ENCODE results near the gene CLDN16. TPM values are rescaled to one million over a fixed set of nuclear protein-coding genes. Genes with fewer than 3 reads are reported as not detected.
A peak's percentile ranks its signal among the peaks of the same experiment; 100 is the strongest.

Gene CLDN16
- total RNA-seq, 2 donors from 2014 or later = not detected

GRCh38 chr3:190424478-190425439, 36.8 kb downstream of the CLDN16 start:
- Histone ChIP-seq H3K4me1 (ENCODE audit: control insufficient read depth in 1 of 2, low read depth in 2 of 2) (no peaks in the 10 kb centered on the region), H3K27ac (no peak overlapping the region), H3K9me3 (no peaks in the 10 kb centered on the region), H3K4me3 (peak overlapping the region; percentile 18), H3K27me3 (replicated peaks; ENCODE audit: insufficient read depth) (no peaks in the 10 kb centered on the region), H3K36me3 (no peaks in the 10 kb centered on the region)
- no peak for DNase-seq (ENCODE audit: low spot score)
- peak; percentile 57 for TF ChIP-seq CTCF (IDR thresholded peaks at IDR 0.05)
- no peak for ATAC-seq (ENCODE audit: insufficient number of reproducible peaks, low FRiP score, low read depth)

DNA sequence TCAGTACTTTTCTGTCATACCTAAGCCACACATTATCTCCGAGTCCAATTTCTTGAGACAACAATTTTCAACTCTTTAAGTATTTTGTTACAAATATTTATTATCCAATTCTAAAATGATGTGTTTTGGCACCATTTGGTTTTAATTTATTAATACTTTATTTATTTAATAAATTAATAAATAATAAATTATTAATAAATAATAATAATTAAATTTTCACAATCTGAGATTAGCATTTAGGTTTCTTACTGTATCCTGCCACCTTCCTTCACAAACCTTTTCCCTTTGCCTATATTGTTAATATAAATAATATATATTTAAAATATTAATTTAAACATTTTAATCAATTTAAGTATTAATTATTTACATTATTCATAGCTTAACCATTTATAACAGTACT, 37.9 kb downstream of the CLDN16 start:
- Histone ChIP-seq H3K27ac (no peak overlapping the region), H3K4me3 (no peak overlapping the region), H3K4me1 (ENCODE audit: control insufficient read depth in 1 of 2, low read depth in 2 of 2) (no peaks in the 10 kb centered on the region), H3K27me3 (replicated peaks; ENCODE audit: insufficient read depth) (no peaks in the 10 kb centered on the region), H3K36me3 (no peaks in the 10 kb centered on the region), H3K9me3 (no peaks in the 10 kb centered on the region)
- no peak for DNase-seq (ENCODE audit: low spot score)
- ATAC-seq (ENCODE audit: insufficient number of reproducible peaks, low FRiP score, low read depth) = no peak
- no peak for TF ChIP-seq CTCF (IDR thresholded peaks at IDR 0.05)

GRCh38 chr3:190426806-190427507, 39.0 kb downstream of the CLDN16 start:
- DNase-seq (ENCODE audit: low spot score) (no peak), ATAC-seq (ENCODE audit: insufficient number of reproducible peaks, low FRiP score, low read depth) (no peak)
- Histone ChIP-seq H3K4me3 (no peak overlapping the region), H3K36me3 (no peaks in the 10 kb centered on the region), H3K27ac (no peak overlapping the region), H3K9me3 (no peaks in the 10 kb centered on the region), H3K4me1 (ENCODE audit: control insufficient read depth in 1 of 2, low read depth in 2 of 2) (no peaks in the 10 kb centered on the region), H3K27me3 (replicated peaks; ENCODE audit: insufficient read depth) (no peaks in the 10 kb centered on the region)
- TF ChIP-seq CTCF (IDR thresholded peaks at IDR 0.05) = no peak

DNA sequence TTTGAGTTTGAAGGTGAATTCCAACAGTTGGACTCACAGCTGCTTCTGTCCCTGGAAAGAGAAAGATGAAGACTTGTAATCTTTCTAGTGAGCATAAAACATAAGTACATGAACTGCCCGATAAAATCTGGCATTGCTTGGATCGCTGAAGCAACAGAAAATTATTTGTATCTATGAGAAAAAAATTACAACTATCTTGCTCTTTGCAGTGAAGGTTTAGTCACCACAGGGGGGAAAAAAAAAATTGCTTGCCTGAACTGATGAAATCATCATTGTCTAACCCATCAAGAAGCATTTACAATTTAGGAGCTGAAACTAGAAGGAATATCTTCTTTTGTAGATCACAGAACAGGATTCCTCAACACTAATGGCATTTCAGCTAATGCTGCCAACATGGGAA, 41.7 kb downstream of the CLDN16 start:
- Histone ChIP-seq H3K36me3 (no peaks in the 10 kb centered on the region), H3K27me3 (replicated peaks; ENCODE audit: insufficient read depth) (no peaks in the 10 kb centered on the region), H3K27ac (no peak overlapping the region), H3K9me3 (no peaks in the 10 kb centered on the region), H3K4me3 (no peak overlapping the region), H3K4me1 (ENCODE audit: control insufficient read depth in 1 of 2, low read depth in 2 of 2) (no peaks in the 10 kb centered on the region)
- no peak for TF ChIP-seq CTCF (IDR thresholded peaks at IDR 0.05)
- ATAC-seq (ENCODE audit: insufficient number of reproducible peaks, low FRiP score, low read depth) (no peak), DNase-seq (ENCODE audit: low spot score) (no peak)

DNA sequence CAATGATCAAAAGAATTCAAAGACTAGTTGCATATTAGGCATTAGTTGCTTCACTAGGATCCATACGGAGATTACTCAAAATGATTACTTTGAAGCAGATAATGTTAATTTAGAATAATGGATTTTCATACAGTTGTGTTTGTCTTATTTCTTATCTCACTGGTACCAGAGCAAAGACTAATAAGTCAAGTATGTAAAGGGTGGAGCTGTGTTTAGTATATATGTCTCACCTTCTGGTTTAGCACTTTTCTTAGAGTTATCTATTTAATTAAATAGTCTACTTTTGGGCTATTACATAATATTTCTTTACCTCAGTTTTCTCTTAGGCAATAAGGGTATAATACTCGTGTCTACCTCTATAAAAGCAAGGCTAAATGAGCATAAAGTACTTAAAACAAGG, 42.9 kb downstream of the CLDN16 start:
- no peak for ATAC-seq (ENCODE audit: insufficient number of reproducible peaks, low FRiP score, low read depth)
- H3K4me1 ChIP-seq (ENCODE audit: control insufficient read depth in 1 of 2, low read depth in 2 of 2) = no peaks in the 10 kb centered on the region
- H3K27me3 ChIP-seq (replicated peaks; ENCODE audit: insufficient read depth) = no peaks in the 10 kb centered on the region
- H3K27ac ChIP-seq = no peak overlapping the region
- no peak overlapping the region for H3K4me3 ChIP-seq
- no peaks in the 10 kb centered on the region for H3K9me3 ChIP-seq
- no peak for DNase-seq (ENCODE audit: low spot score)
- TF ChIP-seq CTCF (IDR thresholded peaks at IDR 0.05) = no peak
- no peaks in the 10 kb centered on the region for H3K36me3 ChIP-seq
